Activated CD4-positive, CD25-positive, alpha-beta regulatory T cell treated with anti-CD3 and anti-CD28 coated beads, Interleukin-2, amount 50 U/mL, for 24 hours (primary cell): Measurements from ENCODE around the gene CD2BP2.
"Not testable (repeated sequence)": the region's sequence is repeated elsewhere in the genome, so short reads cannot be mapped to it uniquely, and the experiment has no call there.

Source experiments
- ATAC-seq, 2 donors: fragments of 150-1000 bp; cut with Tn5 transposase; one replicate each; pipeline ENCODE4 v1.10.0; 2021; ENCODE audit warnings: mild to moderate bottlenecking in 1 of 2, moderate library complexity in 1 of 2

The CD2BP2 gene

DNA sequence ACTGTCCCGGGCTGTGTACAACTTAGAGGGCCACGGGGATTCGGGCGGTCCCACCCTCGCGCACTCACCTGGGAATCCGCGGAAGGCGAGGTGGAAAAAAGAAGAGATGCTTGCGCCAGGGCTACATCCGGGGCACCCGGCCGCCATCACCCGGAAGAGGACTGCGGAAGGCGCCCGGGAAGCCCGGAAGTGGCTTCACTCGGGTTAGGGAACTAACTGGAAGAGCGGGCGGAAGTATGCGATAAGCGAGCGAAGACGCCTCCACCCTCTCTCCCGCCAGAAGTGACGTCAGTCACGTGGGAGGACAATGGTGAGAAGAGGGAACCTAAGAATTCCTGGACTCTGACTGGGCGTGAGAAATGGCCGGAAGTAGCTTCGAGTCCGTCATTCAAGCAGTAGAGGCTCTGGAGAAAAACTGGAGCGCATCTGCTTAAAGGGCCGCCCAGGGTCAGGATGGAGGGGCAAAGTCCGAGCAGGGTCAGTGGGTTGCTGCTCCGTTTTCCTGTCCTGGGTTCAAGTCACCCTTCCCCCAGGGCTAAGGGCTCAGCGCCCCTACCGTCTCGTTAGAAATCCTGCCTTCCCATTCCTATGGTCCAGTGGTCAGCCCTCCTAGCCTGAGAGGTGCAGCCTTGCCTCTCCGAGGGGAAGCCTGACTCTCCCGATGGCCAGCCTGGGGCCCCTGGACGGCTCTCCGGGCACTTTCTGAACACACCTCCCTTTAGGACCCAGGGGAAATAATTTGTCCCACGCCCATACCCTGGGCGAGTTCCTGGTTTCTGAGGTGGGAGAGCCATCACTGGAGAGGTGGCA is at the start of gene CD2BP2:
TSS of gene CD2BP2 (minus strand) at position 165 of the 810 bp plus-strand sequence. CDS start 627 bp downstream, outside the sequence.
- ATAC-seq, result peak; percentile 92 to 94

DNA sequence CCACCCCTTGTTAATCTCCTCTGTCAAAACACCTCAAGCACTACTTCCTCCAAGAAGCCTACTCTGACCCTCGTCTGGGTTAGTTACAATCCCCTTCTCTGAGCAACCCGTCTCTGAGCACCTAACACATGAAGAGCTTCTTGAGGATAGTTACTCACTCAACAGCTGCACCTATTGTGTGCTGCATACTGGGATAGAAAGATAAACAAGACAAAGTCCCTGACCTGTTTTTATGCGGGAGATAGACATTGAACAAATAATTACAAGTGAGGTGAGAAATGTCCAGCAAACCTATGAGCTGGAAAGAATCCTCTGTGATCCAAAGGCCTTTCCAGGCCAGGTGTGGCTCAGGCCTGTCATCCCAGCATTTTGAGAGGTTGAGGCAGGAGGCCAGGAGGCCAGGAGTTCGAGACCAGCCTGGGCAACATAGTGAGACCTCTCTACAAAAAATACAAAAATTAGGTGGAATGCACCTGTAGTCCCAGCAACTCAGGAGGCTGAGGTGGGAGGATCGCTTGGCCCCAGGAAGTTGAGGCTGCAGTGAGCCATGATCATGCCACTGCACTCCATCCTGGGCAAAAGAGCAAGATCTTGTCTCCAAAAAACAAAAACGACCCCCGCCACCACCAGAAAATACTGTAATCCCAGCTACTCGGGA is 46.8 kb upstream of the CD2BP2 start:
- ATAC-seq, result no peak

DNA sequence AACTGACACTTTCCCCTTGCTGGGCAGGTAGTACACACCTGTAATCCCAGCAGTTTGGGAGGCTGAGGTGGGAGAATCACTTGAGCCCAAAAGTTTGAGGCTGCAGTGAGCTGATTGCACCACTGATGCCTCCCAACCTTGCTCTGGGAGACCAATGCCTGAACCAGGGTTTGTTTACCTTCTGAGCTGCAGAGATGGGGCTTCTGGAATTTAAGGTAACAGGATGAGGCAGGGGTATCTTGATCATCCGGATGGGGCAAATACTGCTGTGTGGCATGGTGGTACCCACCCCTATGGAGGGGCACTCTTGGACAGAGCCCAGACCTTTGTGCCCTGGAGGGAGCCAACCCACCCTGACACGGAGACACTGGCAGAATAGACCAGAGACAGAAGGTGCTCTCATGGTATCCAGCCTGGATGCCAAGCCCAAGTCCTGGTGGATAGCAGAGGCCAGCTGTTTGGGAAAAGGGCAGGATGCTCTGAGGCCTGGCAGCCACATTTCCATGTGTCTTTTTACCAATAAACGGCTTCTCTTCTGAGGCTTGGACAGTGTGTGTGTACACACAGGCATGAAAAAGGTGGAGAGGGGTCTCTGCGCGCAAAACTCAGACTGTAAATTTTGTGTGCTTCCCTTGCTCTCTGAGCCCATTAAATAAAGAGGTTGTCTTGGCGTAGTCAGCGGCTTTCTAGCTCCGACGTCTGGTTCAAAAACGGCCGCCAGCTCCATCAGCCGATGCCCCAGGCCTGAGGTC is 44.5 kb upstream of the CD2BP2 start:
- no peak for ATAC-seq

DNA sequence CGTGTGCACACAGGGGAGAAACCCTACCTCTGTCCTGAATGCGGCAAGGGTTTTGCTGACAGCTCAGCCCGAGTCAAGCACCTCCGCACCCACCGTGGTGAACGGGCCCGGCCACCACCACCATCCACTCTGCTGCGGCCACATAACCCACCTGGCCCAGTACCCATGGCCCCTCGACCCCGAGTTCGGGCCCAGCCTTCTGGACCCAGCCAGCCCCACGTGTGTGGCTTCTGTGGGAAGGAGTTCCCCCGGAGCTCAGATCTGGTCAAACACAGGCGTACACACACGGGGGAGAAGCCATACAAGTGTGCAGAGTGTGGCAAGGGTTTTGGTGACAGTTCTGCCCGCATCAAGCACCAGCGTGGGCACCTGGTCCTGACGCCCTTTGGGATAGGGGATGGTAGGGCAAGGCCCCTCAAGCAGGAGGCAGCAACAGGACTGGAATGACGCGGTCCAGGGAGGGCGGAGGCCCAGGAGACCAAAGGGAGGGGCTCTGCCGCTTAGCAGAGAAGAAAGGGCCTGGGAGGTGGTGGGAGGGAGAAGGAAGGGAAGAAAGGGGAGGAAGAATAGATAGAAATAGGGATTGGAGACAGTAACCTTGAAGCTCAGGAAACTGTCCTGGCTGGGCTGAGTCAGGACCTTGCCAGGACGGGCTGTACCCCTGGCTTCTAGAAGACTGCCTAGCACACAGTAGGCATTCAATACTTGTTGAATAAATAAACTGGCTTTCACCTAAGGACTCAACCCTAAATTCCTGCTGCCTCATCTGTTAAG is 43.7 kb upstream of the CD2BP2 start:
- ATAC-seq, result no peak

DNA sequence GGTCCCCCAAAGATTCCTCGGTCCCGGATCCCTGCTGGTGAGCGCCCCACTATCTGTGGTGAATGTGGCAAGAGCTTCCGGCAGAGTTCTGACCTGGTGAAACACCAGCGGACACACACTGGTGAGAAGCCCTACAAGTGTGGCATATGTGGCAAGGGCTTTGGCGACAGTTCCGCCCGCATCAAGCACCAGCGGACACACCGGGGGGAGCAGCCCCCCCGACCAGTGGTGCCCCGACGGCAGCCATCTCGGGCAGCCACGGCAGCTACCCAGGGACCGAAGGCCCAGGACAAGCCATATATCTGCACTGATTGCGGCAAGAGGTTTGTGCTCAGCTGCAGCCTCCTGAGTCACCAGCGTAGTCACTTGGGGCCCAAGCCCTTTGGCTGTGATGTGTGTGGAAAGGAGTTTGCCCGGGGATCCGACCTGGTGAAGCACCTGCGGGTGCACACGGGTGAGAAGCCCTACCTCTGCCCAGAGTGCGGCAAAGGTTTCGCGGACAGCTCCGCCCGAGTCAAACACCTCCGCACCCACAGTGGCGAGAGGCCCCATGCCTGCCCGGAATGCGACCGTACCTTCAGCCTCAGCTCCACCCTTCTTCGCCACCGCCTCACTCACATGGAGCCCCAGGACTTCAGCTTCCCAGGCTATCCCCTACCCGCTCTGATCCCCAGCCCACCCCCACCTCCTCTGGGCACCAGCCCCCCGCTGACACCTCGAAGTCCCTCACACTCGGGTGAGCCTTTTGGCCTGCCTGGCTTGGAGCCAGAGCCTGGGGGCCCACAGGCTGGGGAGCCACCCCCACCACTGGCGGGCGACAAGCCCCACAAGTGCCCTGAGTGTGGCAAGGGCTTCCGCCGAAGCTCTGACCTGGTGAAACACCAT is 42.9 kb upstream of the CD2BP2 start:
- no peak for ATAC-seq

DNA sequence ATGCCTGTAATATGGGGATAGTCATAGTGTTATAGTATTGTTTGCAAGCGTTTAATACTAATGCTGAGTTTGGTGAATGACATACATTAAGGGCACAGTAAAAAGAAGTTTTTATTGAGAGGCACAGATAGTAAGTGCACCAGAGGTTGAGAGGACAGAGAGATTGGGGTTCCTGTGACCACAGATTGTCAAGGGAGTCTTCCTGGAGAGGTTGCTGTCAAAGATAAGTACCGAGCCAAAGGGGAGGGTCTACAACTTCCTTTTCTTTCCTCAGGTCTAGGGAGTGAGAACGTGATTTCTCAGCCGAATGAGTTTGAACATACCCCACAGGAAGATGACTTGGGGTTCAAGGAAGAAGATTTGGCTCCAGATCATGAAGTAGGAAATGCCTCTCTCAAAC is 41.9 kb upstream of the CD2BP2 start:
- no peak for ATAC-seq

DNA sequence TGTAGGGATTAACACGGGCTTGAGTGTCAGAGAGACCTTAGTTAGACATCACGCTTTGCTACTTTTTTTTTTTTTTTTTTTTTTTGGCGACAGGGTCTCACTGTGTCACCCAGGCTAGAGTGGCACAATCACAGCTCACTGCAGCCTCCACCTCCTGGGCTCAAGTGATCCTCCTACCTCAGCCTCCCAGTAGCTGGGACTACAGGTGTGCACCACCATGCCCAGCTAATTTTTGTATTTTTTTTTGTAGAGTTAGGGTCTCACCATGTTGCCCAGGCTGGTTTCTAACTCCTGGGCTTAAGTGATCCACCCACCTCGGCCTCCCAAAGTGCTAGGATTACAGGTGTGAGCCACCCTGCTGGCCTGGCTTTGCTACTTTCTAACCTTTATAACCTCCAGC is 41.5 kb upstream of the CD2BP2 start:
- ATAC-seq, result not testable (repeated sequence)

DNA sequence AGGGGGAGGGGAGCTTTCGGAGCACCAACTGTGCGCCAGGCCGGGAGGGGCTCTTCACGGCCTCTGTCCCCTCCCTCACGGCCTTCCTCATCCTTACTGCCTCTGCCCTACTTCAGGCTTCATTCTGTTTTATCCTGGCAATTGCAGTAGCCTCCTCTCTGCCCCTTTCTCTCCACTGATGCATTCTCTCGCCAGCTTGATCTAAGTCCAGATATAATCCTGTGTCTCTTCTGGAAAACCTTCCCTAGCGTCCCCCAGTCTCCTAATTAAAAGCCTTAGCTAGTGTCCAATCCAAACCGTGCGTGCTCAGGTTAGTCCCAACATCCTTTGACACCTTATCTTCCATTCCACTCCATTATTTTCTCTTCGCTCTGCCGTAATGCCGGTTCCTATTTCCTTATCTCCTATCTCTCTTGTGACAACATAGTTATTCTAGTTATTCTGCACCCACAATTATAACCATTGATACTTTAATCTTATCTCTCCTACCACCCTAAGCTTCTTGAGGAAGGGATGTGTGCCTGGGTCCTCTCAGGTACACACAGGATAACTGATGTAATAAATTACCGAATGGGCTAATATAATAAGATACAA is 41.0 kb upstream of the CD2BP2 start:
- ATAC-seq, result peak in 1 of 2 donors; percentile 8

DNA sequence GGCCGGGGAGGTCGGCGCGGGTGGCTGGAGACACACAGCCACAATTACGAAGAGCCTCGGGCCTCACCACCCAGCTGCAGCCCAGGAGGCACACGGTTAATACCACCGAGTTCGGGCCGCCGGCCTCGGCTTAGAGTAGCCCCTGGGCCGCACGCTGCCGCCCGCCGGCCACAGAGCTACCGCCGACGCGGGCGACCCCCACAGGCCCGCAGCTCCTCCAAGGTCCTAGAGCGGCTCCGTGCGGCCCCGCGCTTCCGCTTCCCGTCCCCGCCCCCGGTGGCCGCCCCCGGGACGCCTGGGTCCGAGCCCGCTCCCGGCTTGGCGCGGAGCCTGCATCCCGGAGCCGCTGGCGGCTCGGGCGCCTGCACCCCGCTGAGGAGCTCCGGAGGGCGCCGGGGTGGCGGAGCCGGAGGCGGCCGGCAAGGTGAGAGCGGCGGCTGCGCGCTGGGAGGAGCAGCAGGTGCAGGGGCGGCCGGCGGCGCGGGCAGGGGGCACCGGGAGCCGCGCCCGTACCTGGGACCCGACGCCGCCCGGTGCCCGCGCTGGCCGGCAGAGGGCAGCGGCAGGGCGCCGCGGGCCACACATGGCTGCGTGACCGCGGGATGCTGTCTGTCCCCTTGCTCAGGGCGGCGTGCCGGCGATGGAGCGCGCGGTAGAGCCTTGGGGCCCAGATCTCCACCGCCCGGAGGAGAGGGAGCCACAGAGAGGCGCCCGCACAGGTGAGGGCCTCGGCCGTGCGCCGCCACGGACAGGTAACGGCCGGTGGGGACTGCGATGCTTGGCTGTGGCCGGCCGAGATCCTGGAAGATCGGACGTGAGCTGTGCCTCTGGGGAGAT is 40.3 kb upstream of the CD2BP2 start, which contains the start of gene ZNF48:
TSS of gene ZNF48 (plus strand) at position 266 of the 837 bp plus-strand sequence. CDS start at position 641, 375 bp downstream.
- peak; percentile 80 to 82 for ATAC-seq

DNA sequence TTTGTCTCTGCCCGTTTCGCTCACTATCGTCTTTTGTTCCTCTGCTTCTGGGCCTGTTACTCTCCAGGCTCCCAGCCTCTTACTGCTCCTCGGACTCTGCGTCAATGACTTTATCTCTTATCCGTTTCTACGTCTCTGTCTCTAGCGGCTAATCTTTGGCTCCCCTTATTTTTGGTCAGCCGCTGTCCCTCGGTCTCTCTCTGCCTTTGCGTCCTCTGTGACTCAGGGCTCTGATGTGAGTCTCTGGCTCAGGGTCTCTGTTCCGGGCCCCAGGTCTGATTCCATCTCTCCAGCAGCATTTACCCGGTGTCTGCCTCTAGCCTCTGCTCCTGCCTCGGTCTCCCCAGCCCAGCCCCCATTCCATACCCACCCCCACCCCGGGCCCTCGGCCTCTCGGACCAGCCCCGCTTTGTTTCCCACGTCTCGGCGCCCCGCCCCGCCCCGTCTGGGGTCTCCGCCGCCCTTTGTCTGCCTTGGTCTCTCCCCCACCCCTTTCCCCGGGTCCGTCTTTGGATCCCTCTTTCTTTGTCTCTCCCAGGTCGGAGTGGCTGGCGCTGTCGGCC is 39.6 kb upstream of the CD2BP2 start:
- ATAC-seq, result no peak

DNA sequence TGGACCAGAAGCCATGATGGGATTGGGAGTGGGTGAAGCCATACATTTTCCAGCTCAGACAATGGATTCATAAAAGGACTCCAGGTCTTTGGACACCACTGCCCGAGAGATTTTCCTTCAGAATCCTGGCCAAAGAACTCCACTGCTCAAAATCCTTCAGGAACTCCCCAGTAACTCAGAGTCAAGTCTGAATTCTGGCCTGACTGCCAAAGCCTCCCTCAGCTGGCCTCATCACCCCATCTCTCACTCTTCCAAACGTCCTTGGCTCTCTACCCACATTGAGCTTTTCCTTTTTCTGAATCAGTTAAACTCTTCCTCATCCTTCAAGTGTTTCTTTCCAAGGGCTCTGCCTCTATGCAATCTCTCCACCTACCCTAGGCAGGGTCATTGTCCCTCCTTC is 28.4 kb upstream of the CD2BP2 start:
- ATAC-seq, result no peak

DNA sequence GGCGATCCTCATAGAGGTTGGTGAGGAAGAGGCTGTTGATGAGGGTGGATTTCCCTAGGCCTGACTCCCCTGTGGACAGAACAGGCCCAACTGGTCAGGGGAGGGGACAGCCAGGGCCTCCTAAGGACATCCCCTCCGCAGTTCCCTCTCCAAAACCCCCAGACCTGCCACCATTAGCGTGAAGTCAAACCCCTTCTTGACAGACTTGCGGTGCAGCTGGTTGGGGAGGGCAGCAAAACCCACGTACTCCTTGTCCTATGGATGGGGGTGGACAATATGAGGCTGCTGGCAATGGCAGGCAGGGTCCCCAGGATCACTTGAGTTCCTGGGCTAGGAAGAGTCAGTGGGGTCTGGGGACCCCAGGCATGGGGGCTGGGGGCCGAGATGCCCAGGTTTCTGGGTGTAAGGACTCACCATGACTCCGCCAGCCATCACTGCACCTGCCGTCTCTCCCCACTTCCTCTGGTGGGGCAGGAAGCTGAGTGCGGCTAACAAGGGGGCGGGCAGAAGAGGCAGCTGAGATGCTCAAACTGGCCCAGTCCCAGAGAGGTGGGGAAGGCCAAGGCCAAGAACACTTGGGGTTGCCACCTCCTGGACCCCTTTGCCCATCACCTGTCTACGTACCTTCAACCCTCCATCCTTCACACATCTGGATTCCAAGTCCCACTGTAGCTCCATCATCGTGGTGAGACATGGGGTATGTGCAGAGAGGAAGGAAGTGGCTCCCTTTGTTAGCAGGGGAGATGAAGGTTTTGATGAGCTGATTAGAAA is 27.2 kb upstream of the CD2BP2 start, which contains the start of gene SEPTIN1:
TSS of gene SEPTIN1 (minus strand) at position 451 of the 771 bp plus-strand sequence. CDS start at position 432, 19 bp downstream.
- peak; percentile 39 to 50 for ATAC-seq

DNA sequence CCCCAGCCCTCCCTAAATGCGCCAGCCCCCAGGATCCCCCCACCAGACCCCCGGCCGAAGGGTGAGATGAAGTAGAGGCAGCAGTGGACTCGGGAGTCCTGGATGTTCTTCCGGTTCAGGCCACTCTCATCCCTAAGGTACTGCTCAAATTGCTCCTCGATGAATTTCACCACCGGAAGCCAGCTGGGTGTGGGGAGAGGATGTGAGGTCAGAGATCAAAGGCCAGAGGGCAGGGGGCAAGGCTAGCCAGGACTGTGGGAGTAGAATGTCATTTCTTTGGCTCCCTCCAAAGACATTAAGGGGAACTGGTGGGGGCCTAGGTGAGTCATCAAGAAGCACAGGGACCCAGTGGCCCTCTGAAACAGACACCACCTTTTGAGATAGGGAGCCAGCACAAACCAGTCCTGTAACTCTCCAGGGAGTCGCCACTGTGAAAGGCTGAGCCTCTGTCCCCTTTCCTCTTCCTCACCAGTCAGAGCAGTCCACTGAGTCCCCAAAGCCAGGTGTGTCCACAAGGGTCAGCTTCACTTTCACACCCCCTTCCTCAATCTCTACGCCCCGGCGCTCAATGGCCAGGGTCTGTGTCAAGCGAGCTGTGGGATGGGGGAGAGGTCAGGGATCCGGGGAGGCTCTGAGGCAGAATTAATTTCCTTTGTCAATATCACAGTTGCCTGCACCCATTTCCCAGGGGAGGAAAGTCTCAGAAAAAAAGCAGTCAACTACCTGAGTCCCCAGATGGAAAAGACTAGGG is 26.4 kb upstream of the CD2BP2 start:
- no peak for ATAC-seq

DNA sequence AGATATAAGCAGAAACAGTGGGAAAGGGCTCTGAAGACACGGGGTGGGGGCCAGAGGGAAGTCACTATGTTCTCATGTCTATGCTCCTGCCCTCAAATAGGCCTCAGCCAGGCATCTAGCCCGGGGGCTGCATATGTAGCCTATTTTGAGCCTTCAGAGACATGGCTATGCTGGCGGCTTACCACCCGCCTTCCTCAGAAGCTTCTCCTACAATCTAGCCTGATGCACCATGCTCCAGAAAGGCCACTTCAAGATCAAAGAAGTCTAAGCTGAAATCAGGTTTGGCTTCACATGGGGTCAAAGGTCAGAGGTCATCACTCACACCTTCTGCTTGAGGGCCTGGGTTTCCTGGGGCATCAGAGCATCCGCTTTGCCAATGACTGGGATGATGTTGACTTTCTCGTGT is 25.7 kb upstream of the CD2BP2 start:
- ATAC-seq, result no peak

DNA sequence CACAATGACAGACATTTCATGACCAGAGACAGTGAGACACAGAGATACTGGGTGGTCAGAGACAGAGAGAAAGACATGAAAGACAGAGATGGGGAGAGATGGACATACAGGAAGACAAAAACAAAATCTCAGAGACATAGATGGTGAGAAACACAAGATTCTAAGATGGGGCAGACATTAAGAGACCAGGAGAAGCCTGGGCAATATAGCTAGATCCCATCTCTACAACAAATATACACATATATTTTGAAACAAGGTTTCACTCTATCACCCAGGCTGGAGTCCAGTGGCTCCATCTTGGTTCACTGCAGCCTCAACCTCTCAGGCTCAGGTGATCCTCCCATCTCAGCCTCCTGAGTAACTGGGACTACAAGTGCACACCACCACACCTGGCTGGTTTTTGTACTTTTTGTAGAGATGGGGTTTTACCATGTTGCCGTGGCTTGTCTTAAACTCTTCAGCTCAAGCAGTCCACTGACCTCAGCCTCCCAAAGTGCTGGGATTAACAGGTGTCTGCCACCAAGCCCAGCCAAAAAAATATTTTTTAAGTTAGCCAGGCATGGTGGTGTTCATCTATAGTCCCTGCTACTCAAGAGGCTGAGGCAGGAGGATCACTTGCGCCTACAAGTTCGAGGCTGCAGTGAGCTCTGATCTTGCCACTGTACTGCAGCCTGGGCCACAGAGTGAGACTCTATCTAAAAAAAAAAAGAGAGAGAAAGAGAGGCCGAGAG is 25.1 kb upstream of the CD2BP2 start:
- no peak for ATAC-seq

DNA sequence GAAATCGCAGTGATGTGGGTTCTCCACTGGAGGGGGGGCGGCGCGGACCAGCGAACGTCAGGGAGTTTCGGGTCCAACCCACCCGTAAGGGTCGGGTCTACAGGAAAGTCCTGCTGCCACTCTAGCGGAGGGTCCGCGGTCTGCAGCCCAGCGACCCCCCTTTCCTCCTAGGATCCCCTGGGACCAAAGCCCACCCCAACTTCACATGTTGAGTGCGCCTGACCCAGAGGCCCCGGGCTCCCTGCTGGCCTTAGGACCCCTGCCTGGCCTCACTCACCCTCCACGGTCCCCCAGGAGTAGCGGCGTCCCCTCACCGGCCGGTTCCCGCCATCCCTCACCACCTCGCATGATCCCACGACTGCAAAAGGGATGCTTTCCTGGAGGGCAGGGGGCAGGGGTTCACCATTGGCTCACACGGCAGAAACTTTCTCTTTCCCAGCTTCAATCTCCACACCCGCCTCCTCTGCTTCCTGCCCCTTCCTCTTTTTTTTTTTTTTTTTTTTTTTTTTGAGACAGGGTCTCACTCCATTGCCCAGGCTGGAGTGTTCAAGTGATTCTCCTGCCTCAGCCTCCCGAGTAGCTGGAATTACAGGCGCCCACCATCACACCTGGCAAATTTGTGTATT is 24.2 kb upstream of the CD2BP2 start:
- no peak for ATAC-seq
